Liver (tissue), 9 donors: Measurements from ENCODE around the gene SH3PXD2A. TPM values are rescaled to one million over a fixed set of nuclear protein-coding genes. Genes with fewer than 3 reads are reported as not detected.
"Not testable (repeated sequence)": the region's sequence is repeated elsewhere in the genome, so short reads cannot be mapped to it uniquely, and the experiment has no call there.

Experiments
- DNase-seq: peaks from one replicate; pipeline ENCODE4 v3.0.0-alpha.2; 2017; ENCODE audit warnings: low spot score
- H3K27ac ChIP-seq, 2 donors: one replicate each; pipeline ENCODE4 v1.7.0; 2013; ENCODE audit warnings: inconsistent platforms in 2 of 2, low read length in 2 of 2, control low read depth in 1 of 2, low read depth in 1 of 2, mild to moderate bottlenecking in 1 of 2
- H3K27me3 ChIP-seq, 4 donors: one replicate each; pipeline versions ENCODE4 v1.6.1 to v1.7.0; 2013; ENCODE audit warnings: low read length in 3 of 4, inconsistent platforms in 1 of 4, mild to moderate bottlenecking in 1 of 4, moderate library complexity in 1 of 4; ENCODE audit not compliant: control insufficient read depth in 4 of 4, insufficient read depth in 4 of 4
- H3K36me3 ChIP-seq, 4 donors: one replicate each; pipeline versions ENCODE4 v1.6.1 to v1.7.0; 2013; ENCODE audit warnings: low read length in 3 of 4, mild to moderate bottlenecking in 3 of 4, low read depth in 1 of 4, moderate library complexity in 1 of 4; ENCODE audit not compliant: control insufficient read depth in 4 of 4, insufficient read depth in 3 of 4
- H3K4me1 ChIP-seq, 4 donors: one replicate each; pipeline versions ENCODE4 v1.6.1 to v1.7.0; 2013; ENCODE audit warnings: low read length in 3 of 4, mild to moderate bottlenecking in 3 of 4, moderate library complexity in 1 of 4; ENCODE audit not compliant: control insufficient read depth in 4 of 4, insufficient read depth in 4 of 4
- H3K4me3 ChIP-seq, 3 donors: one replicate each; pipeline versions ENCODE4 v1.6.1 to v1.7.0; 2013; ENCODE audit warnings: low read length in 3 of 3, control low read depth in 1 of 3, low read depth in 1 of 3, mild to moderate bottlenecking in 1 of 3
- H3K9ac ChIP-seq, 2 donors: one replicate each; pipeline ENCODE4 v1.7.0; 2013; ENCODE audit warnings: low read length in 2 of 2, mild to moderate bottlenecking in 2 of 2, moderate library complexity in 2 of 2, control low read depth in 1 of 2, low read depth in 1 of 2
- H3K9me3 ChIP-seq, 4 donors: one replicate each; pipeline versions ENCODE4 v1.6.1 to v1.7.0; 2013; ENCODE audit warnings: low read length in 3 of 4; ENCODE audit not compliant: control insufficient read depth in 4 of 4
- EGR1 ChIP-seq, 2 donors: IDR thresholded peaks; 2 replicates each; pipeline ENCODE4 v1.6.1; 2016 to 2018; ENCODE audit warnings: antibody characterized with exemption in 2 of 2, low read depth in 2 of 2
- FOXA1 ChIP-seq: IDR thresholded peaks from 2 replicates; pipeline ENCODE4 v1.6.1; 2016; ENCODE audit warnings: antibody characterized with exemption
- FOXA2 ChIP-seq: IDR thresholded peaks from 2 replicates; pipeline ENCODE4 v1.6.1; 2016; ENCODE audit warnings: antibody characterized with exemption
- GABPA ChIP-seq, 2 donors: IDR thresholded peaks in 1 of 2; conservative IDR thresholded peaks in 1 of 2; 2 replicates each; pipeline ENCODE4 v1.6.1; 2016; ENCODE audit warnings: antibody characterized with exemption in 2 of 2, mild to moderate bottlenecking in 1 of 2, moderate library complexity in 1 of 2
- HNF4A ChIP-seq, 2 donors: conservative IDR thresholded peaks; 2 replicates each; pipeline ENCODE4 v1.6.1; 2016; ENCODE audit warnings: antibody characterized with exemption in 2 of 2, mild to moderate bottlenecking in 2 of 2
- HNF4G ChIP-seq: IDR thresholded peaks from 2 replicates; pipeline ENCODE4 v1.6.1; 2016; ENCODE audit warnings: antibody characterized with exemption
- JUND ChIP-seq, 2 donors: IDR thresholded peaks; 2 replicates each; pipeline ENCODE4 v1.6.1; 2016; ENCODE audit warnings: antibody characterized with exemption in 2 of 2
- NR2F2 ChIP-seq: IDR thresholded peaks from 2 replicates; pipeline ENCODE4 v1.6.1; 2016; ENCODE audit warnings: antibody characterized with exemption
- RAD21 ChIP-seq, 2 donors: IDR thresholded peaks; 2 replicates each; pipeline ENCODE4 v1.6.1; 2016; ENCODE audit warnings: antibody characterized with exemption in 2 of 2, mild to moderate bottlenecking in 2 of 2
- SP1 ChIP-seq: IDR thresholded peaks from 2 replicates; pipeline ENCODE4 v1.6.1; 2018; ENCODE audit warnings: antibody characterized with exemption, mild to moderate bottlenecking
- TAF1 ChIP-seq: conservative IDR thresholded peaks from 2 replicates; pipeline ENCODE4 v1.6.1; 2016; ENCODE audit warnings: antibody characterized with exemption, mild to moderate bottlenecking
- WGBS: extraction: QIAGEN DNeasy Blood & Tissue Kit; methylation state at CpG from one replicate; pipeline ENCODE4 v1.1.7; 2013; 5-methylcytosine and 5-hydroxymethylcytosine counted together
- polyA plus RNA-seq, 2 donors: library from polyadenylated mRNA; stranded (reverse) in 1 of 2; unstranded in 1 of 2; fragments of 200-250 nt in 1 of 2; fragments of >200 nt in 1 of 2; fragmentation: Nextera tagmentation in 1 of 2; extraction: Ambion mirVana in 1 of 2; gene quantifications; one replicate each; pipeline versions ENCODE4 v1.2.1 to v1.2.3, GENCODE V29; 2013 to 2015
- total RNA-seq, 2 donors: library from RNA; depleted of rRNA; stranded (reverse); fragments of >200 nt; gene quantifications; one replicate each; pipeline ENCODE4 v1.2.3, GENCODE V29; 2014
- TF ChIP-seq, protein P1 (sequence below): IDR thresholded peaks from 2 replicates; pipeline ENCODE4 v1.6.1; 2016; ENCODE audit warnings: antibody characterized with exemption, mild to moderate bottlenecking
- TF ChIP-seq, protein P2 (sequence below): IDR thresholded peaks from 2 replicates; pipeline ENCODE4 v1.6.1; 2016; ENCODE audit warnings: antibody characterized with exemption
- TF ChIP-seq, protein P3 (sequence below): IDR thresholded peaks from 2 replicates; pipeline ENCODE4 v1.6.1; 2016; ENCODE audit warnings: antibody characterized with exemption
- donor health status: healthy.
- donor health status: healthy.
- donor health status: healthy.
- donor health status: healthy.
- donor health status: healthy.

SH3PXD2A gene
- total and polyA plus RNA-seq, 4 donors, result 0.82 to 5.5 (median 3.9) TPM

DNA sequence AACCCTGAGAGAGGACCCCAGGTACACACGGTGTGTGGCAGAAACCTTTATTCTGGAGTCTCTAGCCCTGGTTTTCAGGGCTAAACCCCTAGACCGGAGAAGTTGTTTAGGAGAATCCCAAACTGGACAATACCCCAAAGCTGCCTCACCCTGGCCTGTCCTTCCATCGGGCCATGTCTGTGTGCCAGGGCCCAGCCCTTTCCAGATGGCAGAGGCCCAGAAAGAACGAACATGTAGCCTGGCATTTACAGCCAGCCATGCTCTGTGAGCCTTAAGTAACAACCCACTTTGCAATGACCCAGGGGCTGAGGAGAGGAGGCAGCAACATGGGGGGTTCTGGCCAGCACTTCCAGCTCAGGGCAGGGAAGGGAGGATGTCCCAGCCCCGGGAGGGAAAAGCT, 219.8 kb downstream of the SH3PXD2A start (continued):
- TF ChIP-seq, protein P1, sequence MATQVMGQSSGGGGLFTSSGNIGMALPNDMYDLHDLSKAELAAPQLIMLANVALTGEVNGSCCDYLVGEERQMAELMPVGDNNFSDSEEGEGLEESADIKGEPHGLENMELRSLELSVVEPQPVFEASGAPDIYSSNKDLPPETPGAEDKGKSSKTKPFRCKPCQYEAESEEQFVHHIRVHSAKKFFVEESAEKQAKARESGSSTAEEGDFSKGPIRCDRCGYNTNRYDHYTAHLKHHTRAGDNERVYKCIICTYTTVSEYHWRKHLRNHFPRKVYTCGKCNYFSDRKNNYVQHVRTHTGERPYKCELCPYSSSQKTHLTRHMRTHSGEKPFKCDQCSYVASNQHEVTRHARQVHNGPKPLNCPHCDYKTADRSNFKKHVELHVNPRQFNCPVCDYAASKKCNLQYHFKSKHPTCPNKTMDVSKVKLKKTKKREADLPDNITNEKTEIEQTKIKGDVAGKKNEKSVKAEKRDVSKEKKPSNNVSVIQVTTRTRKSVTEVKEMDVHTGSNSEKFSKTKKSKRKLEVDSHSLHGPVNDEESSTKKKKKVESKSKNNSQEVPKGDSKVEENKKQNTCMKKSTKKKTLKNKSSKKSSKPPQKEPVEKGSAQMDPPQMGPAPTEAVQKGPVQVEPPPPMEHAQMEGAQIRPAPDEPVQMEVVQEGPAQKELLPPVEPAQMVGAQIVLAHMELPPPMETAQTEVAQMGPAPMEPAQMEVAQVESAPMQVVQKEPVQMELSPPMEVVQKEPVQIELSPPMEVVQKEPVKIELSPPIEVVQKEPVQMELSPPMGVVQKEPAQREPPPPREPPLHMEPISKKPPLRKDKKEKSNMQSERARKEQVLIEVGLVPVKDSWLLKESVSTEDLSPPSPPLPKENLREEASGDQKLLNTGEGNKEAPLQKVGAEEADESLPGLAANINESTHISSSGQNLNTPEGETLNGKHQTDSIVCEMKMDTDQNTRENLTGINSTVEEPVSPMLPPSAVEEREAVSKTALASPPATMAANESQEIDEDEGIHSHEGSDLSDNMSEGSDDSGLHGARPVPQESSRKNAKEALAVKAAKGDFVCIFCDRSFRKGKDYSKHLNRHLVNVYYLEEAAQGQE, result no peak
- no peak for TF ChIP-seq HNF4A (conservative IDR thresholded peaks at IDR 0.05)
- TF ChIP-seq, protein P2, sequence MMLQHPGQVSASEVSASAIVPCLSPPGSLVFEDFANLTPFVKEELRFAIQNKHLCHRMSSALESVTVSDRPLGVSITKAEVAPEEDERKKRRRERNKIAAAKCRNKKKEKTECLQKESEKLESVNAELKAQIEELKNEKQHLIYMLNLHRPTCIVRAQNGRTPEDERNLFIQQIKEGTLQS, result no peak

DNA sequence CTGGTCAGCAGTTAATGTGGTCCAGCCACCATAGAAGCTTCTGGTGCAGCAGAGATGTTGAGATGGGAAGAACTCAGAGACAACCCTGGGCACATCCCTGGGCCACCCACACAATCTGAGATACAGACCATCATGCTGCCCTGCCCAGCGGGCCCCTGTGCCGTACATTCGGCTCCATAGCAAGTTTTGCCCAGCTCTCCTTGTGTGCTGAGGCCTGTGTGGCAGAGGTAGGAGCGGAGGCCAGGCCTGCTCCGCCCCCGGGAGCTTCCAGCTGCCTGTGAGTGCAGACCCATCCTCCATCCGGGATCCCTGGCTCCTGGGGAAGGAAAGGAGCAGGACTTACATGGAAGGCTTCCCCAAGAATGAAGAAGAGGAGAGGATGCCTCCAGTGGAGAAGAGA, 221.5 kb downstream of the SH3PXD2A start:
- no peak overlapping the region for H3K9ac ChIP-seq
- peaks cover 0 to 19% (median 12%) of the 10 kb centered on the region in 4 donors for H3K4me1 ChIP-seq
- H3K9me3 ChIP-seq, result no peaks in the 10 kb centered on the region
- H3K27me3 ChIP-seq, result no peaks in the 10 kb centered on the region
- H3K27ac ChIP-seq, result no peak overlapping the region
- WGBS, result 95% methylated on average over 7 of the region's 7 CpGs
- H3K36me3 ChIP-seq, result peaks cover 0 to 16% (median 6%) of the 10 kb centered on the region in 4 donors
- DNase-seq, result no peak
- TF ChIP-seq HNF4G (no peak), NR2F2 (no peak), GABPA (IDR thresholded peaks at IDR 0.05 in 1 of 2, conservative IDR thresholded peaks at IDR 0.05 in 1 of 2) (no peak), SP1 (no peak), FOXA1 (no peak), EGR1 (IDR thresholded peaks at IDR 0.05; ENCODE audit: low read depth in 2 of 2) (no peak), JUND (IDR thresholded peaks at IDR 0.05) (no peak), TAF1 (no peak), FOXA2 (no peak), HNF4A (conservative IDR thresholded peaks at IDR 0.05) (no peak), RAD21 (IDR thresholded peaks at IDR 0.05) (no peak)
- TF ChIP-seq, protein P2, result no peak
- TF ChIP-seq, protein P3, sequence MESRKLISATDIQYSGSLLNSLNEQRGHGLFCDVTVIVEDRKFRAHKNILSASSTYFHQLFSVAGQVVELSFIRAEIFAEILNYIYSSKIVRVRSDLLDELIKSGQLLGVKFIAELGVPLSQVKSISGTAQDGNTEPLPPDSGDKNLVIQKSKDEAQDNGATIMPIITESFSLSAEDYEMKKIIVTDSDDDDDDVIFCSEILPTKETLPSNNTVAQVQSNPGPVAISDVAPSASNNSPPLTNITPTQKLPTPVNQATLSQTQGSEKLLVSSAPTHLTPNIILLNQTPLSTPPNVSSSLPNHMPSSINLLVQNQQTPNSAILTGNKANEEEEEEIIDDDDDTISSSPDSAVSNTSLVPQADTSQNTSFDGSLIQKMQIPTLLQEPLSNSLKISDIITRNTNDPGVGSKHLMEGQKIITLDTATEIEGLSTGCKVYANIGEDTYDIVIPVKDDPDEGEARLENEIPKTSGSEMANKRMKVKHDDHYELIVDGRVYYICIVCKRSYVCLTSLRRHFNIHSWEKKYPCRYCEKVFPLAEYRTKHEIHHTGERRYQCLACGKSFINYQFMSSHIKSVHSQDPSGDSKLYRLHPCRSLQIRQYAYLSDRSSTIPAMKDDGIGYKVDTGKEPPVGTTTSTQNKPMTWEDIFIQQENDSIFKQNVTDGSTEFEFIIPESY, result no peak
- TF ChIP-seq, protein P1, result no peak
- H3K4me3 ChIP-seq, result no peak overlapping the region

DNA sequence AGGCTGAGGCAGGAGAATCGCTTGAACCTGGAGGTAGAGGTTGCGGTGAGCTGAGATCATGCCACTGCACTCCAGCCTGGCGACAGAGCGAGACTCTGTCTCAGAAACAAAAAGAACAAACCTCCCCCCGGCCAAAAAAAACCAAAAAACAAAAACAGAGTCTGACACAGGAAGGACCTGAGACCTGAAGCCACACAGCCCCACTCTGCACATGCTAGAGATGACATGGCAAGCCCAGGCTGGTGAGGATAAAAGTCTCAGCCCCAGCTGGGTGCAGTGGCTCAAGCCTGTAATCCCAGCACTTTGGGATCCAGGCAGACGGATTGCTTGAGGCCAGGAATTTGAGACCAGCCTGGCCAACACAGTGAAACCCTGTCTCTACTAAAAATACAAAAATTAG, 222.5 kb downstream of the SH3PXD2A start:
- H3K9ac ChIP-seq, H3K4me1 ChIP-seq, H3K9me3 ChIP-seq, H3K27ac ChIP-seq, DNase-seq, H3K27me3 ChIP-seq, H3K4me3 ChIP-seq: not testable (repeated sequence)
- H3K36me3 ChIP-seq, result peaks cover 0 to 16% (median 8%) of the 10 kb centered on the region in 4 donors
- WGBS, result 95% methylated on average over 6 of the region's 6 CpGs
